Stimulated activated CD4-positive, alpha-beta T cell treated with anti-CD3 and anti-CD28 coated beads, TNF-alpha, amount 100 ng/mL, for 48 hours (primary cell): ENCODE data around the gene TNNI3.

ENCODE experiments used
- DNase-seq, 3 donors: peaks; one replicate each; pipeline ENCODE4 v3.0.0-alpha.2; 2020; ENCODE audit warnings: low read depth in 3 of 3

TNNI3 gene

GRCh38 chr19:55147545-55148251 is 9.8 kb downstream of the TNNI3 start:
- no peak for DNase-seq

GRCh38 chr19:55146705-55147273 is 10.7 kb downstream of the TNNI3 start:
- DNase-seq: no peak

- no peak for DNase-seq
Observed at GRCh38 chr19:55146078-55146704, 11.3 kb downstream of the TNNI3 start.

- no peak for DNase-seq
Observed at GRCh38 chr19:55145232-55145631, 12.3 kb downstream of the TNNI3 start.

- no peak for DNase-seq
Observed at GRCh38 chr19:55141696-55142095, 15.8 kb downstream of the TNNI3 start.

- no peak for DNase-seq
Observed at GRCh38 chr19:55137915-55138314, 19.6 kb downstream of the TNNI3 start.

- DNase-seq: no peak
Observed at GRCh38 chr19:55136399-55137102, 21.0 kb downstream of the TNNI3 start.

GRCh38 chr19:55134736-55135135 is 22.8 kb downstream of the TNNI3 start:
- no peak for DNase-seq

GRCh38 chr19:55133639-55134444 is 23.7 kb downstream of the TNNI3 start:
- DNase-seq: no peak

- DNase-seq: no peak
Observed at GRCh38 chr19:55132453-55133129, 24.9 kb downstream of the TNNI3 start.

GRCh38 chr19:55131421-55131820 is 26.1 kb downstream of the TNNI3 start:
- no peak for DNase-seq

GRCh38 chr19:55119053-55119452 is 38.5 kb downstream of the TNNI3 start:
- DNase-seq: no peak

- no peak for DNase-seq
Observed at GRCh38 chr19:55118401-55118991, 39.0 kb downstream of the TNNI3 start.

GRCh38 chr19:55117663-55118391 is 39.7 kb downstream of the TNNI3 start:
- DNase-seq: peak; percentile 94 to 98 (median 95)

GRCh38 chr19:55116859-55117662 is 40.5 kb downstream of the TNNI3 start, which contains the start of gene PPP1R12C:
Gene PPP1R12C, minus strand, starts transcription at chr19:55117637. Its CDS starts 94 bp downstream, at chr19:55117543.
- DNase-seq: no peak

GRCh38 chr19:55116232-55116858 is 41.2 kb downstream of the TNNI3 start:
- DNase-seq: peak in 2 of 3 donors; percentile 33 to 36

GRCh38 chr19:55115446-55116065 is 42.0 kb downstream of the TNNI3 start:
- DNase-seq: no peak

- no peak for DNase-seq
Observed at GRCh38 chr19:55114566-55115145, 42.9 kb downstream of the TNNI3 start.
